NCI-H526 treated with DMSO at 0.1 percent for 48 hours (cell line): ENCODE data around the gene HELQ.

Experiments
- DNase-seq: peaks from one replicate; lab custom pipeline; 2025; lab: John Stamatoyannopoulos, UW

The HELQ gene

DNA sequence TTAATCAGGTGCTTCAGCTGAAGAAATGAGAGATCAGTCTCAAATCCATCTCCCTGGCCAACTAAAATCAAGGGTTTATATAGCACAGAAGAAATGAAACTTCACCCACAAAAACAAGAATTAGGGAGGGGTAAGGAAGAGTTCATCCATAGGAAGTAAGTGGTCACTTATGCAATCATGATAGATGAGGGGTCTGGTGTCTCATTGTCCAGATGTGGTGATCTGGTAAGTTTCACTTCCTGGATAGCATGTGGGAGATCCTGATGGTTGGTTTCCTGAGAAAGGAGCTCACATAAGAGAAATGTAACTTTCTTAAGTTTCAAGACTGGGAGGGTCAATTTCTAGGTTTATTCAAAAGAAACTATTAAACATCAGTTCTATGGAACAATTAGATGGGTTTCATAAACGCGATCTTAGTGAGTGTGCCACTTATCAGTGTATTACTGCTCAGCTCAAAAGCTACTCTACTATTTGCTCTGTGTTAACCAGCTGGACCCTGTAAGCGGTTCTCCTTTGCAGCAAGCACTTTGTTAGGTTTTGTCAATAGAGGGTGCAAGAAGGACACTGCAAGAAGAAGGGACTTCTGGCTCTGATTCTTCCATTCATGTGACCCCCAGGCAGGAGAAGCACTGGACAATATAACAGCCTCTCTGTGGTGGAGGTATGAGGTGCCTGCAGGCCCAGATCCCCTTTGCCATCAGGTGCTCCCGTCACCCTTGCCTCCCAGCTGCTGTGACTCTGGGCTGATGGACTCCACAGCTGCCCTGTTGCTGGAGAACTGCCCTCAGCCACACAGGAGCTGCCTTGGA lies 85.6 kb downstream of the HELQ start:
- no peak for DNase-seq

DNA sequence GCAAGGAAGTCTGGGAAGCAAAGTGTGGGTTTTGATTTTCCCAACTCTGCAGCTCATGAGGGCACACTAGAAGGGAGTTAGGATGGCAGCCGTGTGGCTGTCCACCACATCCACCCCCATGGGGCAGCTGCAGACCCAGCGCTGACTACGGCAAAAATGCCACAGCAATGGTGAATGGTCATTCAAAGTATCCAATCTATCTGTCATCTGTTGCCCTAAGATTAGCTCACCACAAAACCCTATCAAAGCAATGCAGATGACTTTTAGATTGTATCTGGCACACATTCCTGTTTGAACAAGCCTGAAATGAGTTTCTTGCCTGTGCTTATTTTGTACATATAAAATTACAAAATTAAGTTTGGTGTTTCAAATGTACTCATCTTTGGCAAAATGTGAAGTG lies 91.3 kb downstream of the HELQ start:
- DNase-seq, result no peak

- peak; percentile 74 for DNase-seq
These were observed 92.9 kb downstream of the HELQ start for GRCh38 chr4:83362492-83363329.

DNA sequence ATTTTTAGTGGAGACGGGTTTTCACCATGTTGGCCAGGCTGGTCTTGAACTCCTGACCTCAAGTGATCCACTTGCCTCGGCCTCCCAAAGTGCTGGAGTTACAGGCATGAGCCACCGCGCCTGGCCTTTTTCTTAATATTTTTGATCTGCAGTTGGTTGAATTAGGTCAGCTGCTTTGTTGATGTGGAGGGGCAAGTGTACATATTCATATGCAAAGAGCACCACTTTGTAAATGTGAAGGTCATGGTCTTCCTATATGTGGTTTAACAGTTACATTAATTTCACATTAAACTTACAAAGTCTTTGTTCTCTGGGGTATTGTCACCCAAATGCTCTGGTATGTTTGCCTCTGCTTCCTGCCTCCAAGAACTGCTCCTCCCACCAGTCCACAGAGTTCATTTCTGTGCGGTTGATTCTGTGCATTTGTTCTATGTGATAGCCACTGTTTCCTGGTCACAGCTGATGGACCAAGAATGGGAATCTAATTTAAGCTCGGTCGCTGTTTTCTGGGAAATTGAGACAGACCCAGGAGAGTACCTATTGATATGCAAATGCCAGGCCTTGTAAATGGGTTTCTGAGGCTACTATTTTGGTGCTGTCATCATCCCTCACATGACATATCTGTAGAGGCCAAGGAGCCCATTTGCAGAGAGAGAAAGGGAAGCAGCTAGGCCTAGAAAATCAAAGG lies 94.1 kb downstream of the HELQ start:
- DNase-seq, result no peak

- no peak for DNase-seq
These were observed 95.6 kb downstream of the HELQ start for GRCh38 chr4:83360018-83360417.

- no peak for DNase-seq
These were observed 97.2 kb downstream of the HELQ start for GRCh38 chr4:83358410-83358809.
